GM19099 (cell line): ENCODE results near the gene PTGES2.

Experiments
- POLR2A ChIP-seq: IDR thresholded peaks from 3 replicates; pipeline ENCODE4 v1.6.1; 2011; ENCODE audit warnings: low read depth; ENCODE audit not compliant: insufficient read length; ENCODE audit errors: extremely low read depth

The PTGES2 gene

DNA sequence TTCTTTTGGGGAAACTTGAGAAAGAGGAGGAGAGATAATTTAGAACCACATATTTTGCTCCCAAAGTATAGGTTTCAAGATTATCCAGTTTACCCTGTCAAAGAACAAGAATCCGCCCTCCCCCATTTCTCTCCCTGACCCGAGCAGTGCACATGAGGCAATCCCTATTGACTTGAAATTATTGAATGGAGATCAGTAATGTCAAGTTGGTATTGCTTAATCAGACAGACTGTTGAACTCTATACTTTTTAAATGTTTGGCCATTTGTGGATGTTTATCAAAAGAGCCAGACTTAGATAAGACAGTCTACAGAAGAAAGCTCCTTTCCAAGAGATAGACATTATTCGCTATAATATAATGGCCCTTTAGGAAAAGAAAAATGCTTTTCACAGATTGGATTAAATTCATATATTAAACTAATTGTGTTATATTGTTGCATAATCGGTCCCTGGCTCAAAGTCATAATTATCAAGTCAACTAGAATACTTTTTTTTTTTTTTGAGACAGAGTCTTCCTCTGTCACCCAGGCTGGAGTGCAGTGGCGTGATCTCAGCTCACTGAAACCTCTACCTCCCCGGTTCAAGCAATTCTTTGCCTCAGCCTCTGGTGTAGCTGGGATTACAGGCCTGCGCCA lies 54.2 kb downstream of the PTGES2 start:
- TF ChIP-seq POLR2A: no peak

DNA sequence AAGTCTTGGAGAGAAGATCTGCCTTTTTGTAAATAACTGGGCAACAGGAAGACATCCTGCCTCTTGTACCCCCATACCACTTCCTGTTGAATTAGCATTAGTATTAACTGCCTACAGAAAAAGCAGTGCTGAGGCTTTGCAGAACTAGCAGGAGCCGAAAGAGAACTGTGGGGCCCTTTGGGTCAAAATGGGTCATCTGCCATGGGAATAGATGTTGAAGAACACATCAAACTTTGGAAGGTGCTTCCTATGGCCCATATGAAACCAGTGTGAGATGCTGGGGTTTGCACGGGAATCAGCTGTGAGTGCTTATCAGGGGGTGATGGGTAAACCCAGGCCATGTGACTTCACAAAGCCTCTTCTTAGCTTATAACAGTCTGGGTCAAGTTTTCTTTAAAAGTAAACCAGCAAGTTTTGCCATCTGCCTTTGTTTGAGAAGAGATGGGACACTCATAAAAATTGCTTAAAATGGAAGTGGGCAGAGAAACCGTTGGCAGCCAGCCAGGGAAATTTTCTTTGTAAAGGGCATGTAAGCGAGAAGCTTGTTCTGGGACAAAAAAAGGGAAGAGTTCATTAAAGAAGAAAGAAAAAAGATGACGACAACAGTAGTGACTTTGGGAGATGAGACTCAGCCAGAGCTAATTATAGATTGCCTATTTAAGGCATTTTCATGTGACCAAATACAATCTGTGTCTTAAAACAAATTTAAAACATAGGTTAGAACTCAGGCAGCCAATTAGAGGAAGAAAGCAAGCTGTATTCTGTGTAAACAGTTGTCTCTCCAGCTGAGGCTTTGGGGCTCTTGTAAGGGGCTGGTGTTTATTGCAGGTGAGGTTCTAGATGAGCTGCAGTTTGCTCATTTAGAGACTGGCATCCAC lies 55.1 kb downstream of the PTGES2 start:
- TF ChIP-seq POLR2A: peak; percentile 28

DNA sequence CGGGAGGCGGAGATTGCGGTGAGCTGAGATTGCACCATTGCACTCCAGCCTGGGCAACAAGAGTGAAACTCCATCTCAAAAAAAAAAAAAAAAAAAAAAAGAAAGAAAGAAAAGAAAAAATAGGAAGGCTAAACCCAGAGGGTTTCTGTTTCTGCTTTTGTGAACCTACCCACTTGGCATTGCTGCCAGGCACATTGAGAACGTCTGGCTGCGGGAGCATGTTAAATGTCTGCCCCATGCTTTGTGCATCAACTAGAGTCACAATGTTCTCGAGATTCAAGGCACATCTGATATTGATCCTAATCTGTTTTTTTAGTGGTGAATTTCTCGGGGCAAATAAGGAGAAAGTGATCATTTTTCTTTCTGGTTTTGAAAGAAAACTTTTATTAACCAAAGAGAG lies 56.7 kb downstream of the PTGES2 start:
- no peak for TF ChIP-seq POLR2A
